GM10266 (cell line): Measurements from ENCODE around the gene PLEKHA6.

ENCODE experiments used
- DNase-seq: peaks from one replicate; pipeline ENCODE4 v3.0.0; 2012; ENCODE audit errors: extremely low spot score
- TF ChIP-seq, protein P1 (sequence below): IDR thresholded peaks from 2 replicates; pipeline ENCODE4 v1.5.1; 2012; ENCODE audit warnings: mild to moderate bottlenecking, low read depth; ENCODE audit not compliant: control insufficient read depth, insufficient read depth; ENCODE audit errors: missing control alignments

Gene PLEKHA6

DNA sequence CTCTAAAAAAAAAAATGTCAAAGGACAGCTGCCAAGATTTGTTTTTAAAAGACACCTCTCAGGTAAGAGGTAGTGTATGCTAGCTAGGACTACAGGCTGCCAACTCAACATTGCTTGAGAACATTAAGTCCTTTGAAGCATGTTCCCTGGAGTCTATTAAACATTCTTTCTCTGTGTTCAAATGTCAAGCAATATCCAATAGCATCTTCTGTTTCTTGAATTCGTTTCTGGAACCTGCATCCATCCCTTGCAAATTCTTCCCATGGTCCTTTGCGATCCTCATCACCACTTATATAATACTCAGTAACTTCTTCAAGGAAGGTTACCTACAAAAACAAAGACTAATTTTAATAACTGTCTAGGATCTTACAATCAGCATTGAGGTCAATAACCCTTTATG is 46.3 kb upstream of the PLEKHA6 start:
- DNase-seq: no peak
- TF ChIP-seq, protein P1, sequence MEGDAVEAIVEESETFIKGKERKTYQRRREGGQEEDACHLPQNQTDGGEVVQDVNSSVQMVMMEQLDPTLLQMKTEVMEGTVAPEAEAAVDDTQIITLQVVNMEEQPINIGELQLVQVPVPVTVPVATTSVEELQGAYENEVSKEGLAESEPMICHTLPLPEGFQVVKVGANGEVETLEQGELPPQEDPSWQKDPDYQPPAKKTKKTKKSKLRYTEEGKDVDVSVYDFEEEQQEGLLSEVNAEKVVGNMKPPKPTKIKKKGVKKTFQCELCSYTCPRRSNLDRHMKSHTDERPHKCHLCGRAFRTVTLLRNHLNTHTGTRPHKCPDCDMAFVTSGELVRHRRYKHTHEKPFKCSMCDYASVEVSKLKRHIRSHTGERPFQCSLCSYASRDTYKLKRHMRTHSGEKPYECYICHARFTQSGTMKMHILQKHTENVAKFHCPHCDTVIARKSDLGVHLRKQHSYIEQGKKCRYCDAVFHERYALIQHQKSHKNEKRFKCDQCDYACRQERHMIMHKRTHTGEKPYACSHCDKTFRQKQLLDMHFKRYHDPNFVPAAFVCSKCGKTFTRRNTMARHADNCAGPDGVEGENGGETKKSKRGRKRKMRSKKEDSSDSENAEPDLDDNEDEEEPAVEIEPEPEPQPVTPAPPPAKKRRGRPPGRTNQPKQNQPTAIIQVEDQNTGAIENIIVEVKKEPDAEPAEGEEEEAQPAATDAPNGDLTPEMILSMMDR: no peak

DNA sequence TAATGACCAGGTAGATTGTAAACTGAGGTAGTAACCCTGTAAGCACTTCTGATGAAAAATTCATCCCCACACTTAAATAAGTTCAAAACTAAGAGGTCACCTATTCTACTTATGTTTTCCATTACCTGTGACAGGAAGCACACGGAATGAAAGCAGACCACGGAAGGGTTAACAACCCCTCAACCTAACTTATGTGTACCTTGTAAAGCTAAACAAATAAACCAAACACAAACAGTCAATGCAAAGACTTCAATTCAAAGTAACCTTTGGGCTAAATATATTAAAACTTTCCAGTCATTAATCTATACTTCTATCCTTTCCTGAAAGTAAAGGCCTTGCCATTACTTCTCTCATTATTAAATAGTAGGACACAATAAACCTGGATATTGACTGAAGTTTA is 44.9 kb upstream of the PLEKHA6 start:
- TF ChIP-seq, protein P1: no peak
- DNase-seq: no peak

DNA sequence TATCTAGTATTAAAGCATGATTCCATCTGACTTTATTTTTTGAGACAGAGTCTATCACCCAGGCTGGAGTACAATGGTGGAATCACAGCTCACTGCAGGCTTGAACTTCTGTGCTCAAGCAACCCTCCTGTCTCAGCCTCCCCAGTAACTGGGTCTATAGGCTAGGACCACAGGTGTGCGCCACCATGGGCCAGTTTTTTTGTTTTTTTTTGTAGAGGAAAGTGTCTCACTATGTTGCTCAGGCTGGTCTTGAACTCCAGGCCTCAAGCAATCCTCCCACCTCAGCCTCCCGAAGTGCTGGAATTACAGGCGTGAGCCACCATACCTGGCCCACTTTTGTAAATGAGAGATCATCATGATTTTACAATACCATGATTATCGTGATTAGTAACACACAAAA is 42.7 kb upstream of the PLEKHA6 start:
- DNase-seq: no peak
- TF ChIP-seq, protein P1: no peak

DNA sequence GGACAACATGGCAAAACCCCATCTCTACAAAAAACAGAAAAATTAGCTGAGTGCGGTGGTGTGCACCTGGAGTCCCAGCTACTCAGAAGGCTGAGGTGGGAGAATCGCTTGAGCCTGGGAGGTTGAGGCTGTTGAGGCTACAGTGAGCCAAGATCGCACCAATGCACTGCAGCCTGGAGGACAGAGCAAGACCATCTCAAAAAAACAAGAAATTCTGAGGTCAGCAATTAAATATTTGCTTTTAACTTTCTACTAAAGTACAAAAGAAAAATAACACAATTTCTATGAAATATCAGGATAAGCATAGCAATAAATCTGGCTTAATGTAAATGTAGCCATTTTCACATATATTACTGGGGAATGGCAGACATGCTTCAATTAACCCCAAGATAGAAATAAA is 42.0 kb upstream of the PLEKHA6 start:
- TF ChIP-seq, protein P1: no peak
- no peak for DNase-seq

DNA sequence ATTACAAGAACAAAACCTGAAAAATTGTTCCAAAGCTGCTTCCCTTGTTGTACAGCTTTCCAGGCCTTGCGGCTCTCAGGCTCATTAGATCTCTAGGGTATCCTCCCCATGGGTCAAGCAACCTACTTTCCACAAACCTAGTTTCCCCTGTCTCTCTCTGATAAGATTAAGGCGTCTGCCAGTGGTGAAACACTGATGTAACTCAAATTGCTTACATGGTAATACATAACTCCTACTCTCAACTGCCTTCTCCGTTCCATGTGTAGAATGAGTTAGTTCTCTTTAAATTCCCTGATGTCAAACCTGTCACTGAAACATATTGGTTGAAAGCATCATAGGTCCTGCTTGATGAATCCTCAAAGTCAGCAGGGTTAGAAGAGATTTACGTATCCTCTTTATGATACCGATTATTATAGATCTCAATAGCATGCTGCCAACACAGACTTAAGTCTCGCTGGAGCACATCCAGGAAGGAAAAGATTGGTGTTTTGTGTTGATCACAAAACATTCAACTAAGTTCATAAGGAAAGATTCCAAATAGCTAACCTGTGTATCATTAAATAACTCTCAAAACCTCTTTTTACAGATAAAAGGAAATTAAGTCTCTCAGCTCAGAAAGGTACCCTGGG is 41.3 kb upstream of the PLEKHA6 start:
- TF ChIP-seq, protein P1: no peak
- DNase-seq: no peak

DNA sequence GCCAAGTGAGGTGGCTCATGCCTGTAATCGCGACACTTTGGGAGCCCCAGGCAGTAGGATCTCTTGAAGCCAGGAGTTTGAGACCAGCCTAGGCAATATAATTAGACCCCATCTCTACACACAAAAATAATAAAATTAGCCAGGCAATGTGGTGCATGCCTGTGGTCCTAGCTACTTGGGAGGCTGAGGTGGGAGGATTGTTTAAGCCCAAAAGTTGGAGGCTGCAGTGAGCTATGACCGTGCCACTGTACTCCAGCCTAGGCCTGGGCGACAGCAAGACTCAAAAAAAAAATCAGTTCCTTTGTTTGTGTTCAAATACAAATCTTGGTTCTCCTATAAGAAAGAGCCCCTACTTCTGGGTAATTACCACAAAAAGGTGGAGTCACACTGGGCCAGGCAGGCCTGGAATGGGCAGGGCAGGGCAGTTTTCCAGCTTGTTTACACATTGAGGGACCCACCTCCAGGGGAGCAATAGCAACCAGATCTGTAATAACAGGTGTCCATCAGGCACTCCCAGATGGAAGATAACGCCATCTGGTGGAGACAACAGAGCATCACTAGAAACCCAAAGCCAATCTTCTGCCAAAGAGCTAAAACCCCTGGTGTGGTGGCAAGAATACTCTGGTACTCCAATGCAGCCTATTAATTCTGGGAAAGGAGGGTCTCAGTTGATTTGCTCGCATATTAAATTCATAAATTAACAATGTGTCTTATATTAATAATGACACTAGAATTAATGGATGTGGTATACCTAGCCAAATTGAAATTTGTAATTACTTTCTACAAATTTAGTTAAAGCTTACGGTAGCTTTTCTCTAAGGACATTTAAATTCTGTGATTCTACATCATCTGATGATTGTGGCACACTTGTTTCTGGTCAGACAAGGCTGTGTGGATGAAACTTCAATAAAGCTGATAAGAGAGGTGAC is 38.7 kb upstream of the PLEKHA6 start:
- peak; percentile 80 for DNase-seq
- TF ChIP-seq, protein P1: peak; percentile 83

DNA sequence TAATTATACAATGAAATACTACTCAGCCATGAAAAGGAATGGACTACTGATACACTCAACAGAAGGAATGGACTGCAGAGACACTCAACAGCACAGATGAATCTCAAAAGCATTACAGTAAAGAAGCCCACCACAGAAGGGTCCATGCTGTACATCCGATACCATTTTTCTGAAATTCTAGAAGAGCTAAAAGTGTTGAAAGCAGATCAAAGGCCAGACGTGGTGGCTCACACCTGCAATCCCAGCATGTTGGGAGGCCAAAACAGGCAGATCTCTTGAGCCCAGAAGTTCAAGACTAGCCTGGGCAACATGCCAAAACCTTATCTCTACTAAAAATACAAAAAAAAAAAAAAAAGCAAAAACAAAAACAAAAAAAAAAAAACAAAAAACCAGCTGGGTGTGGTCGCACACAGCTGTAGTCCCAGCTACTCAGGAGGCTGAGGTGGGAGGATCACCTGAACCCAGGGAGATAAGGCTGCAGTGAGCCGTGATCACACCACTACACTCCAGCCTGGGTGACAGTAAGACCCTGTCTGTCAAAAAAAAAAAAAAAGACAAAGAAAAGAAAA is 36.4 kb upstream of the PLEKHA6 start:
- TF ChIP-seq, protein P1: no peak
- no peak for DNase-seq
